D341Med (cell line): ENCODE results near the gene DGCR2.
"Not testable (repeated sequence)": the region's sequence is repeated elsewhere in the genome, so short reads cannot be mapped to it uniquely, and the experiment has no call there.

Experiments
- DNase-seq: peaks from one replicate; pipeline ENCODE4 v3.0.0; 2012; ENCODE audit warnings: low spot score

DGCR2 gene

GRCh38 chr22:19029113-19030103 is 92.8 kb downstream of the DGCR2 start:
- DNase-seq: peak; percentile 54

DNA sequence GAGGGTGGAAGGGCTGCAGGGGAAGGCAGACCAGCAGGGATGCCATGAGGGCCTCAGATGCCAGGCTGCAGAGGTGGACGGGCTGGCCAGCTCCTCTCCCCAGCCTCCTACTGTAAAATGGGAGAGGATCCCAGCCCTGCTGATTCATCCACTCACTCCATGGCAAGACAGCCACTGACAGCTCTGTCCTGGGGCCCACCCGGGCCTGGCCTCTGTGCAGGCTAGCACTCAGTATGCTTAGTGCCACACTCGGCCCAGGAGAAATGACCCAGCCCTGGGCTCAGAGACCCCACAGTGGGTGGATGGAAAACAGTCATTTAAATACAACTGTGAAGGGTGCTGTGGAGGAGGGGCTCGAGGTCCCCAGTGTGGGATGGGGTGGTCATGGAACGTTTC is 94.2 kb downstream of the DGCR2 start:
- DNase-seq: not testable (repeated sequence)

DNA sequence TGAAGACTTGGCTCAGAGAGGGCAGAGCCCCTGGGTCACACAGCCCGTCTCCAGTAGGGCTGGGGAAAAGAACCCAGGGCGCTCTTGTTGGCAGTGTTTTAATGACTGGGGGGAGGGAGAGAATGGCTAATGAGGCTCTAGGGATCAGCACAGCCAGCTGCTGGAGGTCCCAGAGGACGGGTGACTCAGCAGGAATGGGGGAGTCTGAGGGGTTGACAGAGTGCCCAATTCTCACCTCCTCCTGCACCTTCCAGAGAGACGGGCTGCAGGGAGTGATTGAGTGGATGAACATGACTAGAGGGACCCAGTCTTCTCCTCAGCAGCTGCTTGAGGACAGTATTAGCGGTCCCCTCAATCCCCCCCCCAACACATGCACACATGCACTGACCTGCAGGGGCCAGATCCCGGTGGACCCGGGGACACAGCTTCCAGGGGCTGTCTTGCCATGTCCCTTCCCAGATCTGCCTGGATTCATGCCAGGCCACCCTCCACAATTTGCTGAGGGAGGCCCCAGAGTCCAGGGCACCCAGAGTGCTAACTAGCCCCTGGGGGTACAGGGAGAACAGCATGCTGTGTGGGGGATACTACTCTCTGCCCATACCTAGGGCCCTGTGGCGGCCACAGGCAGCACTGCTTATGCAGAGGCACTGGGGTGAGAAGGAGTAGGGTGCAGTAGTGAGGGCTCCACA is 94.7 kb downstream of the DGCR2 start:
- DNase-seq: not testable (repeated sequence)

- DNase-seq: not testable (repeated sequence)
Observed at GRCh38 chr22:19026080-19026479, 96.1 kb downstream of the DGCR2 start.

- DNase-seq: not testable (repeated sequence)
Observed at GRCh38 chr22:19024956-19025489, 97.2 kb downstream of the DGCR2 start.

DNA sequence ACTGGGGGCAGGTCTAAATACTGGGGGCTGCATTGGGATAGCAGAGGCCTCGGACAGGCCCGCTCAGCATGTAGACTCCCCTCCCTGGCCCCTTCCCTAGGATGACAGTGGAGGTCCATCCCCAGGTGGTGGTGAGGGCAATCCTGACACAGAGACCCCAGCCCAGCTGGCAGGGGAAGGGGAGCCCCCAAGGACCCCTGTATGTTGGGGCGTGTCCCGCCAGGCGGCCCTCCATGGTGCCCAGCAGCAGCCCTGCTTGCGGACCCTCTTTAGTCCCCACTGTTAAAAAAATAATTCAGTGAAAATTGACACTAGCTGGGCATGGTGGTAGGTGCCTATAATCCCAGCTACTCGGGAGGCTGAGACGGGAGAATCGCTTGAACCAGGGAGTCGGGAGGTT is 98.3 kb downstream of the DGCR2 start:
- DNase-seq: not testable (repeated sequence)

GRCh38 chr22:19022755-19023154 is 99.5 kb downstream of the DGCR2 start:
- DNase-seq: no peak

DNA sequence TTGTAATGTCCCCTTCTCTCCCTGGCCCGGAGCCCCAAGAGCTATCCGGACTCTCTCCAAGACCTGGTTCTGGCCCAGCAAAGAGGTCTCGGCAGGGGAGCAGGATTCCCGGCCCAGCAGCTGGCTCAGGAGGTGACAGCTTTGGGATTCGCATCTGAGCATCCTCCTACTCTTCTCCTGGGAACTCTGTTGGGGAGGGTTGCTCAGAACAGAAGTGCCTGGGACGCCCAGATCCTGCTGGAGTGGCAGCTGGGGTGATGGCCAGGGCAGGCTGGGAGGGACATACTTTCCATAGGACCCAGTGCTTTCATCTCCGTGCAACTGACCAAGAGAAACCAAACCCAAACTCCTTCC is 102.6 kb downstream of the DGCR2 start:
- DNase-seq: no peak

- DNase-seq: no peak
Observed at GRCh38 chr22:19019029-19019678, 103.1 kb downstream of the DGCR2 start.

DNA sequence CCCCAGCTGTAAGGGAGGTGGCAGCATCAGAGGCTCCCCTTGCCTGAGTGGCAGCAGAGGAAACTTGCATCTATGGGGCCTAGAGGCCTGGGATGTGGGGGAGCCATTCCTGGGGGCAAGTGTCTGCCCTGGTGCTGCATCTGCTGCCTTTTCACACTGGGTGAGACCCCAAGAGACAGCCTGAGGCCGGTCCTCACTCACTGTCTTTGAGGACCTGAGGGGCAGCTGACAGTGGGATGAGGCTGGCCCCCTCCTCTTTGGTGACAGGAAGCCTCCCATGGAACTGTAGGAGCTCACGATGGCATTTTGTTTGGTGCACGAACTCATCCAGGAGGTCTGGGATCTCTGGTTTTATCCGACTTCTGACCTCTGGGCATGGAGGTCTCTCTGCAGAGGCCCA is 104.0 kb downstream of the DGCR2 start:
- no peak for DNase-seq

DNA sequence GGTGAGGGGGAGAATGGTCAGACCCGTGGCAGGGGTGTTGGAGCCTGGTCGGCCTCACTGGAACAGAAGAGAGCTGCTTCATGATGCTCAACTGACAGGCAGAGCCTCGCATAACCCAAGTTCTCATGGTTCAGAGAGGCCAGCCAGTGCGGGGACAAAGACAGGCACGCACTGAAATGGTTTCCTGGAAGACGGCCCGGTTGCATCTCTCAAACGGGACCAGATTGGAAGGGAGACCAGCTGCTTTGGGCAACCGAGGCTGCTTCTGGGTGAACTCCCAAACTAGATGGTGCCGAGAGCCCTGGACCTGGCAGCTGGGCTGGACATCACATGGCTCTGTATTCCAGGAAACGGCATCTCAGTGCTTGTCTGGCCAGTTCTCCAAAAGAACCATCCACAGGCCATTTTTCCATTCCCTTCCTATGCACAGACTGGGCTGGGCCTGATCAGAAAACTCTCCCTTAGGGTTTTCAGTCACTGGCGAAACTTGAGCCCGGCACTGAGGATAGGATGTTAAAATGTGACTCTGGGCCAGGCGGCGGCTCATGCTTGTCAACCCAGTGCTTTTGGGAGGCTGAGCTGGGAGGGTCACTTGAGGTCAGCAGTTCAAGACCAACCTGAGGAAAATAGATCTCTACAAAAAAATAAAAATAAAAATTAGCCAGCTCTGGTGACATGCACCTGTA is 106.0 kb downstream of the DGCR2 start:
- DNase-seq: no peak

GRCh38 chr22:19014886-19015285 is 107.3 kb downstream of the DGCR2 start:
- no peak for DNase-seq

- DNase-seq: not testable (repeated sequence)
Observed at GRCh38 chr22:19013881-19014598, 108.2 kb downstream of the DGCR2 start.

DNA sequence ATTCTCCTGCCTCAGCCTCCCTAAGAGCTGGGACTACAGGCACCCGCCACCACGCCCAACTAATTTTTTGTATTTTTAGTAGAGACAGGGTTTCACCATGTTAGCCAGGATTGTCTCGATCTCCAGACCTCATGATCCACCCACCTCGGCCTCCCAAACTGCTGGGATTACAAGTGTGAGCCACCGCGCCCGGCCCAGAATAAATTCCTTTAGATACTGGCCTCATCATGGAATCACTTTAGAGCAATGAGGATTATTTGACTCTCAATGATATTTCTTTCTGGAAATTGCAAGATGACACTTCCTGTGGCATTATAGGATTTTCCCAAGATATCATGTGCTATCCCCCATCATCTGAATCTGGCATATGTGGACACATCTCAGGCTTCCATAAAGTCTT is 108.8 kb downstream of the DGCR2 start:
- DNase-seq: not testable (repeated sequence)

GRCh38 chr22:19012308-19012986 is 109.8 kb downstream of the DGCR2 start:
- DNase-seq: no peak

GRCh38 chr22:19011611-19012010 is 110.6 kb downstream of the DGCR2 start:
- DNase-seq: not testable (repeated sequence)

- DNase-seq: no peak
Observed at GRCh38 chr22:19011075-19011474, 111.1 kb downstream of the DGCR2 start.

- no peak for DNase-seq
Observed at GRCh38 chr22:19005905-19006304, 116.3 kb downstream of the DGCR2 start.

DNA sequence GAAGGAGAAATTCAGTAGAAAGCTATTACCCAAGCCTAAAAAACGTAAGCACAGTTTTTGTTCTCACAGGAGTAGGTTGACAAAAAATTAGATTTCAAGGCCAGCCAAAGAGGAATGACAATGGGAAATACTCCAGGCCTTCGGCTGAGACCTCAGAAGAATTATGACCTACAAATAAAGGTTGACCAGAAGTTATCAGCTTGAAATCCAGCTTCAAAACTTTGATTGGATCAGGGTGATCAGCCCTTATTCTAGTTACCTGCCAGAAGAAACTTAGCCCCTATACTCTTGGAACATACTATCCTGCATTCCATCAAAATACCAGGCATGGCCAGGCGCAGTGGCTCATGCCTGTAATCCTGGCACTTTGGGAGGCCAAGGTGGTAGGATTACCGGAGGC is 117.7 kb downstream of the DGCR2 start:
- DNase-seq: no peak

DNA sequence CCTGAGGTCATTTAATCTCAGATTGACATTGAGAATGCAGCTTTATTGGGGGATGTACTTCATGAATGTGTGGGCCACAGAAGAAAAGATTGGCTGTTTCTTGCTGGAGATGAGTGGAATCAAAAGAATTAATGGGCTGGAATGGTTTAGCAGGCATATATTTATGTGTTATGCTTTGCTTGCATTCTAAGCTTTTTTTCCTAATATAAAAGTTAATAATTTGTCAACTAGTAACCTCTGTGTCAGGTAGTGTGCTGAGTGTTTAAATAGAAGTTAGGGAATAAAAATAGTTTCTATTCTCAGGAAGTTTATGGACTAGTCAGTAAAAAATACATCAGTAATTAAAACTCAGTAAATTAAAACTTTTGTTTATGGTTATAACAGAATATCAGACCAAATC is 118.7 kb downstream of the DGCR2 start:
- no peak for DNase-seq

- DNase-seq: no peak
Observed at GRCh38 chr22:19002684-19003038, 119.6 kb downstream of the DGCR2 start.
